ENCODE data around the gene FOXD2.

Gene FOXD2

GRCh38 chr1:47438165-47439016 lies 547 bp downstream of the FOXD2 start:
- no peak for TF ChIP-seq CTCF (IDR thresholded peaks at IDR 0.05; ENCODE audit: extremely low read depth, insufficient read depth, missing control alignments)
- in situ Hi-C loops (cut with MboI; ENCODE audit: low pct_unique_long_range_greater_than_20kb, low sequenced_read_pairs, unreplicated experiment) = no loop called here
- no peak for DNase-seq (ENCODE audit: low spot score)

- DNase-seq (ENCODE audit: low spot score) = no peak
- TF ChIP-seq CTCF (IDR thresholded peaks at IDR 0.05; ENCODE audit: extremely low read depth, insufficient read depth, missing control alignments) = no peak
- in situ Hi-C loops (cut with MboI; ENCODE audit: low pct_unique_long_range_greater_than_20kb, low sequenced_read_pairs, unreplicated experiment) = no loop called here
Observed at GRCh38 chr1:47439017-47439818, 1.4 kb downstream of the FOXD2 start.

- no peak for DNase-seq (ENCODE audit: low spot score)
- TF ChIP-seq CTCF (IDR thresholded peaks at IDR 0.05; ENCODE audit: extremely low read depth, insufficient read depth, missing control alignments) = no peak
- in situ Hi-C loops (cut with MboI; ENCODE audit: low pct_unique_long_range_greater_than_20kb, low sequenced_read_pairs, unreplicated experiment) = loop anchor here (10.0 kb wide), 1 partner anchor 275 kb away; no protein-coding TSS in a partner anchor
Observed at GRCh38 chr1:47439819-47440598, 2.2 kb downstream of the FOXD2 start.

- no peak for DNase-seq (ENCODE audit: low spot score)
- in situ Hi-C loops (cut with MboI; ENCODE audit: low pct_unique_long_range_greater_than_20kb, low sequenced_read_pairs, unreplicated experiment) = loop anchor here (10.0 kb wide), 1 partner anchor 274 kb away; no protein-coding TSS in a partner anchor
Observed at GRCh38 chr1:47440599-47441081, 2.8 kb downstream of the FOXD2 start.

GRCh38 chr1:47441450-47442106 lies 3.7 kb downstream of the FOXD2 start:
- TF ChIP-seq CTCF (IDR thresholded peaks at IDR 0.05; ENCODE audit: extremely low read depth, insufficient read depth, missing control alignments) = no peak
- no peak for DNase-seq (ENCODE audit: low spot score)
- in situ Hi-C loops (cut with MboI; ENCODE audit: low pct_unique_long_range_greater_than_20kb, low sequenced_read_pairs, unreplicated experiment) = loop anchor here (10.0 kb wide), 1 partner anchor 273 kb away; no protein-coding TSS in a partner anchor

More at GRCh38 chr1:47440599-47441081, 2.8 kb downstream of the FOXD2 start:
- TF ChIP-seq CTCF (IDR thresholded peaks at IDR 0.05; ENCODE audit: extremely low read depth, insufficient read depth, missing control alignments) = no peak

All from GM13977 (cell line).